Heart left ventricle (tissue), 13 donors: ENCODE results near the gene JAKMIP1.

ENCODE experiments used
- POLR2A ChIP-seq, 2 donors: fragments of 450-650 bp; IDR thresholded peaks; one replicate each; pipeline ENCODE4 v1.6.1; 2017; ENCODE audit warnings: antibody characterized with exemption in 2 of 2, mild to moderate bottlenecking in 2 of 2, moderate library complexity in 2 of 2
- TF ChIP-seq, protein P1 (sequence below), 12 donors: fragments of 200-600 bp; sonication (generic) in 4 of 12; IDR thresholded peaks; one replicate each; pipeline versions ENCODE4 v1.5.0 to v1.8.0; 2018 to 2022; ENCODE audit warnings: antibody characterized with exemption in 12 of 12, mild to moderate bottlenecking in 5 of 12
- donor health status: ischemic (EF 13 %, LVEDD 7.1; RV severe dilation, severe dysfunction).
- donor health status: DM: no; HTN: yes; CAD: no.
- donor health status: DM: no; HTN: no; CAD: no.
- donor health status: ischemic (EF 25% LVEDD 6.9; RV normal size, moderate dysfunction).
- donor health status: ischemic (EF 25% LVEDD 5.7; RV mildly dilated, moderate dysfunction).
- donor health status: ischemic (EF 35%, LVEDD 5.7; RV mildly dilated, moderate dysfunction).
- donor health status: nonischemic (EF 11% LVEDD 7.7; RV severe dilation, severe dysfunction).
- donor health status: DM: yes; HTN: yes; CAD: no.
- donor health status: PGD.
- donor health status: ischemic (EF 29% LVEDD 5.4; RV normal size, mild dysfunction).
- donor health status: nonischemic (EF 23%, LVEDD 6.1; RV moderate dilation, normal function).

- TF ChIP-seq, protein P1, sequence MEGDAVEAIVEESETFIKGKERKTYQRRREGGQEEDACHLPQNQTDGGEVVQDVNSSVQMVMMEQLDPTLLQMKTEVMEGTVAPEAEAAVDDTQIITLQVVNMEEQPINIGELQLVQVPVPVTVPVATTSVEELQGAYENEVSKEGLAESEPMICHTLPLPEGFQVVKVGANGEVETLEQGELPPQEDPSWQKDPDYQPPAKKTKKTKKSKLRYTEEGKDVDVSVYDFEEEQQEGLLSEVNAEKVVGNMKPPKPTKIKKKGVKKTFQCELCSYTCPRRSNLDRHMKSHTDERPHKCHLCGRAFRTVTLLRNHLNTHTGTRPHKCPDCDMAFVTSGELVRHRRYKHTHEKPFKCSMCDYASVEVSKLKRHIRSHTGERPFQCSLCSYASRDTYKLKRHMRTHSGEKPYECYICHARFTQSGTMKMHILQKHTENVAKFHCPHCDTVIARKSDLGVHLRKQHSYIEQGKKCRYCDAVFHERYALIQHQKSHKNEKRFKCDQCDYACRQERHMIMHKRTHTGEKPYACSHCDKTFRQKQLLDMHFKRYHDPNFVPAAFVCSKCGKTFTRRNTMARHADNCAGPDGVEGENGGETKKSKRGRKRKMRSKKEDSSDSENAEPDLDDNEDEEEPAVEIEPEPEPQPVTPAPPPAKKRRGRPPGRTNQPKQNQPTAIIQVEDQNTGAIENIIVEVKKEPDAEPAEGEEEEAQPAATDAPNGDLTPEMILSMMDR (IDR thresholded peaks at IDR 0.05), result no peak
- no peak for TF ChIP-seq POLR2A (IDR thresholded peaks at IDR 0.05)
Measured at GRCh38 chr4:6221301-6221850, 21.0 kb upstream of the JAKMIP1 start.
